Immature natural killer cell (primary cell): ENCODE results near the gene BCLAF1. TPM values are rescaled to one million over a fixed set of nuclear protein-coding genes. Genes with fewer than 3 reads are reported as not detected.

Source experiments
- DNase-seq, 3 donors: peaks; one replicate each; pipeline ENCODE4 v3.0.0; 2022; ENCODE audit warnings: mixed read lengths in 1 of 3
- H3K27ac Mint-ChIP-seq, 6 donors: one replicate each; pipeline ENCODE4 v1.8.0; 2020; ENCODE audit warnings: mixed read lengths in 6 of 6, mild to moderate bottlenecking in 5 of 6, inconsistent platforms in 4 of 6, moderate library complexity in 3 of 6
- H3K27me3 Mint-ChIP-seq, 3 donors: one replicate each; pipeline ENCODE4 v1.8.0; 2020 to 2021; ENCODE audit warnings: low read depth in 3 of 3, mild to moderate bottlenecking in 3 of 3, mixed read lengths in 3 of 3, moderate library complexity in 3 of 3, inconsistent platforms in 1 of 3
- H3K36me3 Mint-ChIP-seq, 3 donors: one replicate each; pipeline ENCODE4 v1.8.0; 2020; ENCODE audit warnings: mixed read lengths in 3 of 3, inconsistent platforms in 2 of 3, mild to moderate bottlenecking in 2 of 3
- H3K4me1 Mint-ChIP-seq, 2 donors: one replicate each; pipeline ENCODE4 v1.8.0; 2020; ENCODE audit warnings: inconsistent platforms in 2 of 2, mild to moderate bottlenecking in 2 of 2, mixed read lengths in 2 of 2, moderate library complexity in 1 of 2
- H3K4me3 Mint-ChIP-seq, 5 donors: one replicate each; pipeline ENCODE4 v1.8.0; 2020; ENCODE audit warnings: mild to moderate bottlenecking in 5 of 5, mixed read lengths in 5 of 5, inconsistent platforms in 3 of 5, moderate library complexity in 3 of 5
- H3K9me3 Mint-ChIP-seq, 6 donors: one replicate each; pipeline ENCODE4 v1.8.0; 2020; ENCODE audit warnings: mild to moderate bottlenecking in 6 of 6, mixed read lengths in 6 of 6, inconsistent platforms in 4 of 6, moderate library complexity in 3 of 6
- polyA plus RNA-seq, 3 donors: library from polyadenylated mRNA; unstranded; fragments of 300-500 nt; fragmentation: Illumina TruSeq; gene quantifications; one replicate each; pipeline ENCODE4 v1.2.3, GENCODE V29; 2021

Gene BCLAF1
- polyA plus RNA-seq, 3 donors from 2014 or later = 69.9 to 113 (median 81.5) TPM

- H3K9me3 Mint-ChIP-seq = no peaks in the 10 kb centered on the region
- no peak for DNase-seq
- H3K4me1 Mint-ChIP-seq = peaks cover 17 to 25% of the 10 kb centered on the region in 2 donors
- no peak overlapping the region for H3K27ac Mint-ChIP-seq
- H3K27me3 Mint-ChIP-seq = peaks cover 10 to 15% (median 14%) of the 10 kb centered on the region in 3 donors
- H3K4me3 Mint-ChIP-seq = no peak overlapping the region
- no peaks in the 10 kb centered on the region for H3K36me3 Mint-ChIP-seq
These were observed 5.0 kb upstream of the BCLAF1 start for GRCh38 chr6:136294621-136295020.

- peak overlapping the region; percentile 100 for H3K27ac Mint-ChIP-seq
- H3K4me1 Mint-ChIP-seq = peaks cover 50 to 58% of the 10 kb centered on the region in 2 donors
- H3K27me3 Mint-ChIP-seq = peaks cover 24 to 26% (median 25%) of the 10 kb centered on the region in 3 donors
- H3K4me3 Mint-ChIP-seq = peak overlapping the region; percentile 97 to 100 (median 97)
- peak; percentile 89 to 93 (median 93) for DNase-seq
- no peaks in the 10 kb centered on the region for H3K9me3 Mint-ChIP-seq
- H3K36me3 Mint-ChIP-seq = no peaks in the 10 kb centered on the region
These were observed 864 bp upstream of the BCLAF1 start for GRCh38 chr6:136290410-136291010.

DNA sequence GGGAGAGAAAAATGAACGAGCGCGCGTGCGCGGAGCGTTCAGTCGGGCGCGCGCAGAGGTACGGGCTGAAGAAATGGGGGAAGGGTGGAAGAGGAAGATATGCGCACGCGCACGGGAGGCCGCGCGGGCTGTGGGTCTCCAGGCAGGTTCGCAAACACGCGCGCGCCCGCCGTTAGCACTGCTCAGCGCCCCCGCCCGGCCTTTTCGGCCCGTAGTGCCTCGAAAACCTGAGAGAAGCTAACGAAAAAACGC, 393 bp downstream of the BCLAF1 start:
- DNase-seq = peak; percentile 94 to 96 (median 96)
- Mint-ChIP-seq H3K4me1 (peaks cover 63 to 70% of the 10 kb centered on the region in 2 donors), H3K27me3 (peaks cover 24 to 26% (median 25%) of the 10 kb centered on the region in 3 donors), H3K4me3 (peak overlapping the region; percentile 97 to 100 (median 97)), H3K36me3 (no peaks in the 10 kb centered on the region), H3K27ac (peak overlapping the region; percentile 100), H3K9me3 (no peaks in the 10 kb centered on the region)

- Mint-ChIP-seq H3K4me1 (peaks cover 67 to 75% of the 10 kb centered on the region in 2 donors), H3K9me3 (no peaks in the 10 kb centered on the region), H3K27ac (peak overlapping the region; percentile 100), H3K27me3 (peaks cover 24 to 26% (median 25%) of the 10 kb centered on the region in 3 donors), H3K4me3 (peak overlapping the region; percentile 97 to 100 (median 97)), H3K36me3 (no peaks in the 10 kb centered on the region)
- DNase-seq = peak; percentile 95 to 97 (median 97)
These were observed 900 bp downstream of the BCLAF1 start for GRCh38 chr6:136288566-136289326.

DNA sequence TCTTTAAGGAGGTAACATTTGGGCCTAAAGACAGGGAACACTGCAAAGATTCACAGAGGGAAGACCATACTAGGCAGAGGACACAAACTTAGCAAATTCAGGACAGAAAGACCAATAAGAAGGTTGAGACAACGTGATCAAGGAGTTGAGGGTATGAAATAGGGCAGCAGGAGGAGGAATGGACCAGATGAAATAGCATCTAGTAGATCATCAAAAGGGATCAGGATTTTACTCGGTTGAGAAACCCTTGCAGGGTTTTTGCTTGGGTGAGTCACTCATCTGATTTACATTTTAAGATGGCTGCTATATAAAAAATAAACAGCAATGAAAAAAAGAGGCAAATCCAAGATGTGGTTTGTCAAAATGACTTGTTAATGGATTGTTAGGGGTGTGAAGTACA, 4.7 kb downstream of the BCLAF1 start:
- H3K4me3 Mint-ChIP-seq = peak overlapping the region; percentile 20 to 79 (median 69)
- H3K4me1 Mint-ChIP-seq = peaks cover 88% of the 10 kb centered on the region in 2 donors
- H3K36me3 Mint-ChIP-seq = peaks cover 0 to 5% (median 4%) of the 10 kb centered on the region in 3 donors
- H3K27me3 Mint-ChIP-seq = peaks cover 15 to 21% (median 17%) of the 10 kb centered on the region in 3 donors
- H3K27ac Mint-ChIP-seq = peak overlapping the region; percentile 41 to 100 (median 76)
- H3K9me3 Mint-ChIP-seq = no peaks in the 10 kb centered on the region
- no peak for DNase-seq

GRCh38 chr6:136282906-136283305, 6.7 kb downstream of the BCLAF1 start:
- Mint-ChIP-seq H3K4me3 (peak overlapping the region; percentile 42 to 81 (median 71)), H3K36me3 (peaks cover 3 to 16% (median 15%) of the 10 kb centered on the region in 3 donors), H3K9me3 (no peaks in the 10 kb centered on the region), H3K27me3 (peaks cover 0 to 8% (median 4%) of the 10 kb centered on the region in 3 donors), H3K4me1 (peaks cover 87 to 96% of the 10 kb centered on the region in 2 donors), H3K27ac (peak overlapping the region; percentile 46 to 100 (median 64))
- DNase-seq = no peak

DNA sequence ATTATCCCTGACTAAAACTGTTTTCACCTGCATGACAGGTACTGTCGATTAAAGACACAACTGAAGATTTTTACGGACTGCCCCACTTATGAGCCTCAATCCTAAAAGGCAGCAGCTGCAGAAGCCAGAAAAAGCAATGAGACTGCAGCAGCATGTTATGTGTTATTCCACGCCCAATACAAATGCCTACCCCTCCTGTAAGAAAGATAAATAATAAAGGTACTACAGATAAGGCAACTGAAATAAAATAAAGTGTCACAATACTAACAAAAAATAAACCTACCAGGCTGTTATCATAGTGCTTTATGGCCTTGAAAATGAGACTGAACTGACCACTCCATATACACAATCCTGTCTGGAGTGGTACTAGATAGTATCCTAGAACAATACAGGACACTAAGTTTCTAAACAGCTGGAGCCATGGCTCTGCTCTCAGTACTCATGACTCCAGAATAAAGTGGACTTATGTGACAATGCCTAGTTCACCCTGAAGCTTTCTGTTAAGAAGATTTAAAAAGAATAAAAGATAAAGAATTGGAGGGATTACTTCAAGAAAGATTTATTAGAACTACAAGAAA, 9.5 kb downstream of the BCLAF1 start:
- Mint-ChIP-seq H3K4me3 (peak overlapping the region in 4 of 5 donors; percentile 0 to 49 (median 12)), H3K27me3 (peaks cover 2 to 6% (median 2%) of the 10 kb centered on the region in 3 donors), H3K27ac (peak overlapping the region in 3 of 6 donors; percentile 2 to 32 (median 9)), H3K4me1 (peaks cover 71 to 80% of the 10 kb centered on the region in 2 donors), H3K36me3 (peaks cover 3 to 28% (median 23%) of the 10 kb centered on the region in 3 donors), H3K9me3 (no peaks in the 10 kb centered on the region)
- no peak for DNase-seq

- Mint-ChIP-seq H3K9me3 (no peaks in the 10 kb centered on the region), H3K36me3 (peaks cover 24 to 69% (median 63%) of the 10 kb centered on the region in 3 donors), H3K27ac (peak overlapping the region in 2 of 6 donors; percentile 17 to 35), H3K27me3 (peaks cover 2 to 9% (median 7%) of the 10 kb centered on the region in 3 donors), H3K4me3 (no peak overlapping the region), H3K4me1 (peaks cover 31 to 59% of the 10 kb centered on the region in 2 donors)
- DNase-seq = no peak
These were observed 15.6 kb downstream of the BCLAF1 start for GRCh38 chr6:136274062-136274461.

- peaks cover 14 to 59% (median 36%) of the 10 kb centered on the region in 3 donors for H3K36me3 Mint-ChIP-seq
- peaks cover 0 to 12% (median 3%) of the 10 kb centered on the region in 3 donors for H3K27me3 Mint-ChIP-seq
- no peaks in the 10 kb centered on the region for H3K9me3 Mint-ChIP-seq
- H3K4me3 Mint-ChIP-seq = no peak overlapping the region
- H3K4me1 Mint-ChIP-seq = peaks cover 16 to 78% of the 10 kb centered on the region in 2 donors
- no peak for DNase-seq
- peak overlapping the region in 5 of 6 donors; percentile 10 to 58 (median 36) for H3K27ac Mint-ChIP-seq
These were observed 24.5 kb downstream of the BCLAF1 start for GRCh38 chr6:136265101-136265500.

DNA sequence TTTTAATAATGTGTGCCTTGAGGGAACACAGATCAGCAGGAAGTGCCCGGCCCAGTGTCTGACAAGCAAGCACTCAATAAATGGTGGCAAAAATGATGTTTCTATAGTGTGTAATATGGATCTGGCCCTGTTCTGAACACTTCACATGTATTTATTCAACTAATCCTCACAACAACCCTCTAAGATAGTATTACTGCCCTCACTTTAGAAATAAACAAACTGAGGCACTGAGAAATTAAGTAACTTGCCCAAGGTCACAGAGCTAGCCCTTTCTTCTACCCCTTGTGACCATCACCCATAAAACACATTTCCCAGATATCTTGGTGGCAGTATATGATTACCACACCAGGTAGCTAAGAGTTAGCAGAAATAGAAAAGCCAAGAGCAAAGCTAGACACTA, 26.7 kb downstream of the BCLAF1 start:
- Mint-ChIP-seq H3K4me1 (peaks cover 13 to 68% of the 10 kb centered on the region in 2 donors), H3K4me3 (no peak overlapping the region), H3K9me3 (no peaks in the 10 kb centered on the region), H3K27me3 (peaks cover 0 to 12% (median 3%) of the 10 kb centered on the region in 3 donors), H3K36me3 (peaks cover 10 to 40% (median 31%) of the 10 kb centered on the region in 3 donors), H3K27ac (peak overlapping the region in 4 of 6 donors; percentile 0 to 23 (median 14))
- no peak for DNase-seq

- no peak for DNase-seq
- Mint-ChIP-seq H3K36me3 (peaks cover 0 to 7% (median 3%) of the 10 kb centered on the region in 3 donors), H3K27me3 (peaks cover 3 to 12% (median 10%) of the 10 kb centered on the region in 3 donors), H3K4me1 (peaks cover 16 to 29% of the 10 kb centered on the region in 2 donors), H3K27ac (peak overlapping the region in 4 of 6 donors; percentile 1 to 21 (median 7)), H3K4me3 (no peak overlapping the region), H3K9me3 (no peaks in the 10 kb centered on the region)
These were observed 34.7 kb downstream of the BCLAF1 start for GRCh38 chr6:136254851-136255466.

GRCh38 chr6:136253734-136254133, 35.9 kb downstream of the BCLAF1 start:
- Mint-ChIP-seq H3K27me3 (peaks cover 5 to 14% (median 13%) of the 10 kb centered on the region in 3 donors), H3K36me3 (peaks cover 0 to 3% (median 0%) of the 10 kb centered on the region in 3 donors), H3K4me3 (no peak overlapping the region), H3K4me1 (peaks cover 26 to 41% of the 10 kb centered on the region in 2 donors), H3K27ac (peak overlapping the region in 2 of 6 donors; percentile 24 to 53), H3K9me3 (no peaks in the 10 kb centered on the region)
- no peak for DNase-seq

DNA sequence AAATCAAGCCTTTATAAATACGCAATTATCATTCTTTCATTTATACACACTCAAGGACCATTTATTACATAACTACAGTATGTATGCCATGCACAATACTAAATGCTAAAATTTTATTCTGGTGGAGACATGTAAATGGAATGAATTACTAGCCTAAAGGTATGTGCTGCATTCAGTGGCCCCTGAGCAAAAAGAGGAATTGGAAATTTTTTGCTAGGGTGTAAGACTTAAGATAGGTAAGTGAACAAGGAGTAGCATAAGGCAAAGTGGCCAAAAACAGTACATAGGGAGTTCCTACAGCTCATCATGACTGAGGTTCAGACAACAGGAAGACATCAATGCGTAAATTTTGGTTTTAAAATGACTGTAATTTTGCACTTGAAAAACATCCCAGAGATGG, 37.2 kb downstream of the BCLAF1 start:
- H3K4me3 Mint-ChIP-seq = no peak overlapping the region
- H3K27ac Mint-ChIP-seq = peak overlapping the region in 4 of 6 donors; percentile 1 to 73 (median 25)
- no peak for DNase-seq
- peaks cover 26 to 37% of the 10 kb centered on the region in 2 donors for H3K4me1 Mint-ChIP-seq
- peaks cover 0 to 3% (median 3%) of the 10 kb centered on the region in 3 donors for H3K36me3 Mint-ChIP-seq
- H3K27me3 Mint-ChIP-seq = peaks cover 5 to 14% (median 13%) of the 10 kb centered on the region in 3 donors
- no peaks in the 10 kb centered on the region for H3K9me3 Mint-ChIP-seq
